ENCODE data around the gene RBBP8NL.

Gene RBBP8NL

GRCh38 chr20:62393335-62393665, 34.0 kb downstream of the RBBP8NL start:
- no peak for ATAC-seq
- no peak for TF ChIP-seq PATZ1 (CRISPR knock-in tag; IDR thresholded peaks at IDR 0.05; ENCODE audit: borderline replicate concordance)
- TF ChIP-seq GLIS3 (CRISPR knock-in tag; IDR thresholded peaks at IDR 0.05) = no peak
- TF ChIP-seq ZNF8 (CRISPR knock-in tag; IDR thresholded peaks at IDR 0.05) = no peak
- no peak for TF ChIP-seq BACH2 (CRISPR knock-in tag; IDR thresholded peaks at IDR 0.05; ENCODE audit: borderline replicate concordance)
- TF ChIP-seq SNAI2 (CRISPR knock-in tag; IDR thresholded peaks at IDR 0.05) = no peak
- TF ChIP-seq TSHZ2 (CRISPR knock-in tag; IDR thresholded peaks at IDR 0.05) = no peak
- TF ChIP-seq ISL1 (CRISPR knock-in tag; IDR thresholded peaks at IDR 0.05) = no peak
- no peak for TF ChIP-seq CSRNP3 (CRISPR knock-in tag; IDR thresholded peaks at IDR 0.05)
- TF ChIP-seq ZFP30 (CRISPR knock-in tag; IDR thresholded peaks at IDR 0.05) = no peak
- no peak for TF ChIP-seq TOX (CRISPR knock-in tag; IDR thresholded peaks at IDR 0.05; ENCODE audit: borderline replicate concordance)
- TF ChIP-seq CSDC2 (CRISPR knock-in tag; IDR thresholded peaks at IDR 0.05) = no peak
- no peak for TF ChIP-seq ARNTL (CRISPR knock-in tag; IDR thresholded peaks at IDR 0.05; ENCODE audit: borderline replicate concordance, low read depth)
- no peak for TF ChIP-seq RARB (CRISPR knock-in tag; IDR thresholded peaks at IDR 0.05)
- no peak for TF ChIP-seq PPARA (CRISPR knock-in tag; IDR thresholded peaks at IDR 0.05; ENCODE audit: borderline replicate concordance)
- no peak for TF ChIP-seq ZFP3 (CRISPR knock-in tag; IDR thresholded peaks at IDR 0.05)
- TF ChIP-seq ZNF565 (CRISPR knock-in tag; conservative IDR thresholded peaks at IDR 0.05; ENCODE audit: low read depth) = no peak
- no peak for TF ChIP-seq POU6F1 (CRISPR knock-in tag; IDR thresholded peaks at IDR 0.05; ENCODE audit: borderline replicate concordance, low read depth)
- TF ChIP-seq TCF4 (CRISPR knock-in tag; IDR thresholded peaks at IDR 0.05; ENCODE audit: borderline replicate concordance) = no peak
- no peak for TF ChIP-seq OSR1 (CRISPR knock-in tag; IDR thresholded peaks at IDR 0.05)

- no peak for TF ChIP-seq ZFP30 (CRISPR knock-in tag; IDR thresholded peaks at IDR 0.05)
- TF ChIP-seq TOX (CRISPR knock-in tag; IDR thresholded peaks at IDR 0.05; ENCODE audit: borderline replicate concordance) = no peak
- TF ChIP-seq ZNF565 (CRISPR knock-in tag; conservative IDR thresholded peaks at IDR 0.05; ENCODE audit: low read depth) = no peak
- no peak for TF ChIP-seq ZFP3 (CRISPR knock-in tag; IDR thresholded peaks at IDR 0.05)
- no peak for TF ChIP-seq PPARA (CRISPR knock-in tag; IDR thresholded peaks at IDR 0.05; ENCODE audit: borderline replicate concordance)
- no peak for TF ChIP-seq OSR1 (CRISPR knock-in tag; IDR thresholded peaks at IDR 0.05)
- ATAC-seq = no peak
These were observed 34.6 kb downstream of the RBBP8NL start for GRCh38 chr20:62392621-62393334.

- no peak for TF ChIP-seq BACH2 (CRISPR knock-in tag; IDR thresholded peaks at IDR 0.05; ENCODE audit: borderline replicate concordance)
- TF ChIP-seq SNAI2 (CRISPR knock-in tag; IDR thresholded peaks at IDR 0.05) = no peak
- TF ChIP-seq PPARA (CRISPR knock-in tag; IDR thresholded peaks at IDR 0.05; ENCODE audit: borderline replicate concordance) = no peak
- TF ChIP-seq CSDC2 (CRISPR knock-in tag; IDR thresholded peaks at IDR 0.05) = no peak
- no peak for TF ChIP-seq ISL1 (CRISPR knock-in tag; IDR thresholded peaks at IDR 0.05)
- TF ChIP-seq CSRNP3 (CRISPR knock-in tag; IDR thresholded peaks at IDR 0.05) = no peak
- no peak for TF ChIP-seq POU6F1 (CRISPR knock-in tag; IDR thresholded peaks at IDR 0.05; ENCODE audit: borderline replicate concordance, low read depth)
- TF ChIP-seq TSHZ2 (CRISPR knock-in tag; IDR thresholded peaks at IDR 0.05) = no peak
- no peak for TF ChIP-seq RARB (CRISPR knock-in tag; IDR thresholded peaks at IDR 0.05)
- TF ChIP-seq ESRRG (CRISPR knock-in tag; IDR thresholded peaks at IDR 0.05) = no peak
- TF ChIP-seq ZNF565 (CRISPR knock-in tag; conservative IDR thresholded peaks at IDR 0.05; ENCODE audit: low read depth) = no peak
- TF ChIP-seq ZNF70 (CRISPR knock-in tag; IDR thresholded peaks at IDR 0.05) = no peak
These were observed 35.3 kb downstream of the RBBP8NL start for GRCh38 chr20:62392077-62392418.

More at GRCh38 chr20:62392077-62392418, 35.3 kb downstream of the RBBP8NL start:
- ATAC-seq = no peak

Data from SK-N-SH treated with all-trans-retinoic acid at 6 μM for 48 hours (cell line).